GM21526 (cell line): ENCODE data around the gene DLL3.
"Not testable (repeated sequence)": the region's sequence is repeated elsewhere in the genome, so short reads cannot be mapped to it uniquely, and the experiment has no call there.

Experiments used
- ATAC-seq: cut with Tn5 transposase; IDR thresholded peaks from one replicate; pipeline ENCODE4 v1.9.1; 2021; ENCODE audit warnings: moderate library complexity; ENCODE audit not compliant: unreplicated experiment, low FRiP score

The DLL3 gene, protein sequence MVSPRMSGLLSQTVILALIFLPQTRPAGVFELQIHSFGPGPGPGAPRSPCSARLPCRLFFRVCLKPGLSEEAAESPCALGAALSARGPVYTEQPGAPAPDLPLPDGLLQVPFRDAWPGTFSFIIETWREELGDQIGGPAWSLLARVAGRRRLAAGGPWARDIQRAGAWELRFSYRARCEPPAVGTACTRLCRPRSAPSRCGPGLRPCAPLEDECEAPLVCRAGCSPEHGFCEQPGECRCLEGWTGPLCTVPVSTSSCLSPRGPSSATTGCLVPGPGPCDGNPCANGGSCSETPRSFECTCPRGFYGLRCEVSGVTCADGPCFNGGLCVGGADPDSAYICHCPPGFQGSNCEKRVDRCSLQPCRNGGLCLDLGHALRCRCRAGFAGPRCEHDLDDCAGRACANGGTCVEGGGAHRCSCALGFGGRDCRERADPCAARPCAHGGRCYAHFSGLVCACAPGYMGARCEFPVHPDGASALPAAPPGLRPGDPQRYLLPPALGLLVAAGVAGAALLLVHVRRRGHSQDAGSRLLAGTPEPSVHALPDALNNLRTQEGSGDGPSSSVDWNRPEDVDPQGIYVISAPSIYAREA

DNA sequence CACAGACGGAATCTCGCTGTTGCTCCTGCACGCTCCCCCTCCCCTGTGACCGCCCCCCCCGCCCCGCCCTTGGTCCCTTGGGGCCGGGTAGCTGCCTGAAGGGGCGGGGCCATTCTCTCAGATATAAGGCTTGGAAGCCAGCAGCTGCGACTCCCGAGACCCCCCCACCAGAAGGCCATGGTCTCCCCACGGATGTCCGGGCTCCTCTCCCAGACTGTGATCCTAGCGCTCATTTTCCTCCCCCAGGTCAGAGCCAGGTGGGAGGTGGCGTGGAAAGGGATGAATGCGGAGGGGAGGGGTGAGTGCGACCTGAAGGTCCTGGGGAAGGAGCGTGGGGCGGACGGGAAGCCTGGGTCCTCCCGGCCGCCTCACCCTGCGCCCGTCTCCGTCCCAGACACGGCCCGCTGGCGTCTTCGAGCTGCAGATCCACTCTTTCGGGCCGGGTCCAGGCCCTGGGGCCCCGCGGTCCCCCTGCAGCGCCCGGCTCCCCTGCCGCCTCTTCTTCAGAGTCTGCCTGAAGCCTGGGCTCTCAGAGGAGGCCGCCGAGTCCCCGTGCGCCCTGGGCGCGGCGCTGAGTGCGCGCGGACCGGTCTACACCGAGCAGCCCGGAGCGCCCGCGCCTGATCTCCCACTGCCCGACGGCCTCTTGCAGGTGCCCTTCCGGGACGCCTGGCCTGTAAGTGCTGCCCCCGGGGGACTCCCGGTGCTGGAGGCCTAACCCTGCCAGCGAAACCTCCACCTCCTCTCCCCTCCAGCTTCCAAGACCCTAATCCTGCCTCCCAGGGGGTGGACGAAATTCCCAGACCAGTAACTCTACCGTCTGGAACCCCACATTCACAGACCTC lies at the start of gene DLL3:
DLL3 (plus strand) TSS at position 150 of the 845 bp plus-strand sequence; CDS start at position 178, 28 bp downstream.
- ATAC-seq: no peak

DNA sequence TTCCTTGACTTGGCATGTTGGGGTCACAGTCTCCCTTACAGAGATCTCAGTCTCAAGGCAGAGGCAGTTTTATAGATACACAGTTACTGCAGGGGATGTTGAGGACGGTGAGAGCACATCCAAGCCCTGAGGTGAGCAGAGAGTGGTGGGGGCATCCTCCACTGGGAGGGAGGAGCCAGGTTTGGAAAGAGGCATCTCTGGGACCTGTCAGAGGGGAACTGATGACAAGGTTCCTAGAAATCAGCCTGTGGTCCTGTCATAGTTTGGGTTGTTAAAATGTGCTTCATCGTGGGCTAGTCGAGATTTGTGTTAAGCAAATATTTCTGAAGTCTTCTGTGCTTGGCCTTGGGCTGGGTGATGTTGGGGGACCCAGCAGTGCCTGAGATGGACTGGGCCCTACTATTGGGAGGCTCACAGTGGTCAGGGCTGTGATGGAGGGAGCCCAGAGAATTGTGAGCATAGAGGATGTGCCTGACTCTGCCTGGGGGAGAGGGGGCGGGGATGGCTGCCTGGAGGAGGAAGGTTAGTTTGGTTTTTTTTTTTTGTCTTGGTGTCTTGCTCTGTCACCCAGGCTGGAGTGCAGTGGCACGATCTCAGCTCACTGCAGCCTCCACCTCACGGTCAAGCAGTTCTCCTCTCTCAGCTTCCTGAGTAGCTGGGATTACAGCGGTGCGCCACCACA lies 49.5 kb upstream of the DLL3 start:
- no peak for ATAC-seq

DNA sequence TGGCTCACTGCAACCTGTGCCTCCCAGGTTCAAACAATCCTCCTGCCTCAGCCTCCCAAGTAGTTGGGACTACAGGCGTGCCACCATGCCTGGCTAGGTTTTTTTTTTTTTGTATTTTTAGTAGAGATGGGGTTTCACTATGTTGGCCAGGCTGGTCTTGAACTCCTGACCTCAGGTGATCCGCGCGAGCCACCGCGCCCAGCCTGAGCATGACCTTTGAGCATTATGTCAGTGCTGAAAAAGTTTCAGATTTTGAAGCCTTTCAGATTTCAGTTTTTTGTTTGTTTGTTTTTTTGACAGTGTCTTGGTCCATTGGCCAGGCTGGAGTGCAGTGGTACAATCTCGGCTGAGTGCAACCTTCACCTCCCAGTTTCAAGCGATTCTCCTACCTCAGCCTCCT lies 47.5 kb upstream of the DLL3 start:
- not testable (repeated sequence) for ATAC-seq

DNA sequence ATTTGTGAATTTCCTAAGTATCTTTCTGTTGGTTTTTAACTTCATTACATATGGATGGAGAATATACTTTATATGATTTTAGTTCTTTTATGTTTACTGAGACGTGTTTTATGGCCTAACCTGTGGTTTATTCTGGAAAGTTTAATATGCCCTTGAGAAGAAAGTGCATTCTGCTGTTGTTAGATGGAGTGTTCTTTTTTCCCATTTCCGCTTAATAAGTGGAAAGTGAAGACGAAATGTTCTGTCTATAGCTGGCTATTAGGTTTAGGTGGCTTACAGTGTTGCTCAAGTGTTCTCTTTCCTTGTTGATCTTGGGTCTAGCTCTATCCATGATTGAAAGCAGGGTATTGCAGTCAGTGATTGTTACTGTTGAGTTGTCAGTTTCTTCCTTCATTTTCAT lies 35.3 kb upstream of the DLL3 start:
- no peak for ATAC-seq

DNA sequence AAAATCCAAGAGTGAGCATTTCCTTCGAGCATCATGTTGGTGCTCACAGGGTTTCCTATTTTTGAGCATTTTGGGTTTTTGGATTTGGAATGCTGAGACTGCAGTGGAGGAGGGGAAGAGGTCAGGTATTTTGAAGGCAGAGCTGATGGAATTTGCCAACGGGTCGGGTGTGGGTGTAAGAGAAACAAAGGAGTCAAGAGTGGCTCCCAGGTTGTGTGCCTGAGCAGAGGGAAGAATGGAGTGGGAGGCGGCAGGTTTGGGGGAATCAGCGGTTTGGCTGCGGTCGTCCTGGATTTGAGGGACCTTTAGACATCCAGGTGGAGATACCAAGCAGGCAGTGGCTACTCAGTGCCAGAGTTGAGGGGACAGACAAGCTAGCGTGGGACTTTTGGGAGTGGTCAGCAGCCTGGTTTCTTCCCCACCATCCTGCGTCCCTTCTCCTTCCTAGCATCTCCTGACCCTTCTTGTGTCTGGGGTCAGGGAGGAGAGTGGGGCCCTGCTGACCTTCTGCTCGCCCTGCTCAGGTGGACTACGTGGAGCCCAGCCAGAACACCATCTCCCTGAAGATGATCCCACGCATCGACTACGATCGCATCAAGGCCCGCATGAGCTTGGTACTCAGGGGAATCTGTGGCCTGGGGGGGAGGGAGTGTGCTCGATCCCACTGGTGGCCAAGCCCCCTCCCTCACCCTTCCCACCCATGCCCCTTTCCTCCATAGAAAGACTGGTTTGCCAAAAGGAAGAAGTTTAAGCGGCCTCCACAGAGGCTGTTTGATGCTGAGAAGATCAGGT lies 32.6 kb upstream of the DLL3 start:
- no peak for ATAC-seq

DNA sequence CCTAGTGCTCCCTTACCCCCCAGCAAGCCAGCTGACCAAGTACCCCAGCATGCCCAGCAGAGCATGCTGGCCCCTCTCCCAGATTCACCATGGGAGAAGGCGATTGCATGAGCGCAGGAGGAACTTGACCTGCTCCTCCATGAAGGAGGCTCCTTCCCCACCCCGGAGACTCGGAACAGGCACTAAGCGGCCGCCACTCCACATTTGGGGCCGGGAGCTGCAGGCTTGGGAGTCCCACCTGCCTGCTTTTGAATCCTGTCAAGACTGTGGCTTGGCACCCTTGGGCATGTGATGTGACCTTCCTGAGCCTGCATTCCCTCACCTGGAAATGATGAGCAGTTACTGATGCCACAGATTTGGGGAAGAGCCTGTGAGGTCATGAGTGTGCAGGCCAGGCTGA lies 30.8 kb upstream of the DLL3 start:
- no peak for ATAC-seq

DNA sequence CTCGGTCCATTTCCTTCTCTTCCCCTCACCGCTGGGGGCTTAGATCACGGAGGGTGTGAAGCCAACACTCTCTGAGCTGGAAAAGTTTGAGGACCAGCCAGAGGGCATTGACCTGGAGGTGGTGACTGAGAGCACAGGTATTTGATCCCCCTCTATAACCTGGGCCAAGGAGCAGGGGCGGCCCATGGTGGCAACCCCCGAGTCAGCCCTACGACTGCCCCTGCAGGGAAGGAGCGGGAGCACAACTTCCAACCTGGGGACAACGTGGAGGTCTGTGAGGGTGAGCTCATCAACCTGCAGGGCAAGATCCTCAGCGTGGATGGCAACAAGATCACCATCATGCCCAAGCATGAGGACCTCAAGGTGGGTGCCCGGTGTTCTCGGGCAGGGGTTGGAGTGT lies 29.7 kb upstream of the DLL3 start:
- ATAC-seq: no peak

DNA sequence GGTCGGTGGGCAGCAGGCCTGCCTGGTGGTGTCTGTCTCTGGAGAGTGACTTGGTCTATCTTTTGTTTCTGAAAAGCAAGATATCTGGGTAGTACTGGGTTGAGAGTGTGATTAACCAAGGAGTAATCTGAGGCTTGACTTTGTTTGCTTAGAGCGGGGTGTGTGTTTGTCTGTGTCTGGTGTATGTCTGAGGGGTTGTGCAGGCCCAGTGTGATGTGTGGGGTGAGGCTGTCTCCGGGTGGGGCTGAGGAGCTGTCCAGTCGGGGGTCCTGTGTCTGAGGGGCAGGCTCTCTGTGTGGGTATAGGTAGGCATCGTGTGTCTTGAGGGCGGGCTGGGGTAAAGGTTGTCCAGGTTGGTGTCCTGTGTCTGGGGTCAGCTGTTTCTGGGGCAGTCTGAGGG lies 29.2 kb upstream of the DLL3 start:
- ATAC-seq: no peak

DNA sequence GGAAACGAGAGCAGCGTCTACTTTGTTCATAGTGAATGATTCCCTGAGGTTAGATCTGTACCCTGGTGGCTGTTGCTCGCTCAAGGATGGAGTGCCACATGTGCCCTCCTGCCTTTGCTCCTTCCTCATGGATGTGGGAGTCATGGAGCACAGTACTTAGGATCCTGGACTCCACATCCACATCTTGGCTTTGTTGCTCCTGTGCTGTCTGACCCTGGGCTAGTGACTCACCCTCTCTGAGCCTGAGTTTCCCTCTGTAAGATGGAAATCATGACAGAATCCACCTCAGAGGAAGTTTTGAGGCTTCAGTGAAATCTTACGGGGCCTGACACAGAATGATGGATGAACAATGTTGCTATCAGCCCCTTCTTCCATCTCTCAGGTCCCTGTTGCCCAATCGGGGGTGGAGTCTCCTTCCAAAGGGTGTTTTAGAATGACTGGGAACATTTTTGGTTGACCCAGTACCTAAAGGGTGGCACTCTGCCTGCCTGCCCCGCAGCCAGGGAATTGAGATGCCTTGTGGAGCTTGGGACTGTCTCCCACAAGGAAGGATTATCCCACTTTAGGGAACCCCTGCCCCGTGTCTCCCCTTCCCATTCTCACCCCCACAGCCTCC lies 27.9 kb upstream of the DLL3 start:
- no peak for ATAC-seq

DNA sequence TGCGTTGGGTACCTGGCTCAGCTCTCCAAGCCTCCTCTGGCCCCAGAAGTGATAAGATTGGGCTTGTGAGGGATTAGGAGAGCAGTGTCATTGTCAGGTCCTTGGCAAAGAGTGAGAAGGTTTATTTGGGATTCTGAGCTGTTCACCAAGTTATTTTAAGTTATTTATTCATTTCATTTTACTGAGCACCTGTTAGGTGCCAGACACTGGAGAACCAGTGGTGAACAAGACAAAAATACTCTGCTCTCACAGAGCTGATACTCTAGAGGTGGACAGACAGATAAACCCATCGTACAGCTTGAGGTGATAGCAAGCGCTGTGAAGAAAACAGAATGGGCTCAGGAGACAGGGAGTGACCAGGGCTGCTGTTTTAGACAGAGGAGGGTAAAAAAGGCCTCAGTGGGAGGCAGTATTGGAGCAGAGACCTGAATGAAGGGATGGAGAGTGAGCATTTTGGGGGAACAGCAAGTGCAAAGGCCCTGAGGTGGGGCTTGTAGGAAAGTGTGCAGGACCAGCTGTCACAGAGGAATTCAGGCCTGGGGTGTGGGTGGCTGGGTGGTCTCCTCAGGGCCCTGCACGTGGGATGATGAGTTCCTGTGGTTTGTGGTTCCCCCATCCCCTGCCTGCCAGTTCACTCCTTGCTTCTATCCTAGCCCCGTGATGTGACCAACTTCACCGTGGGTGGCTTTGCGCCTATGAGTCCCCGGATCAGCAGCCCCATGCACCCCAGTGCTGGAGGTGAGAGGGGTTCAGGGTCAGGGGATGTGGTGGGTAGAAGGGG lies 26.8 kb upstream of the DLL3 start:
- no peak for ATAC-seq

DNA sequence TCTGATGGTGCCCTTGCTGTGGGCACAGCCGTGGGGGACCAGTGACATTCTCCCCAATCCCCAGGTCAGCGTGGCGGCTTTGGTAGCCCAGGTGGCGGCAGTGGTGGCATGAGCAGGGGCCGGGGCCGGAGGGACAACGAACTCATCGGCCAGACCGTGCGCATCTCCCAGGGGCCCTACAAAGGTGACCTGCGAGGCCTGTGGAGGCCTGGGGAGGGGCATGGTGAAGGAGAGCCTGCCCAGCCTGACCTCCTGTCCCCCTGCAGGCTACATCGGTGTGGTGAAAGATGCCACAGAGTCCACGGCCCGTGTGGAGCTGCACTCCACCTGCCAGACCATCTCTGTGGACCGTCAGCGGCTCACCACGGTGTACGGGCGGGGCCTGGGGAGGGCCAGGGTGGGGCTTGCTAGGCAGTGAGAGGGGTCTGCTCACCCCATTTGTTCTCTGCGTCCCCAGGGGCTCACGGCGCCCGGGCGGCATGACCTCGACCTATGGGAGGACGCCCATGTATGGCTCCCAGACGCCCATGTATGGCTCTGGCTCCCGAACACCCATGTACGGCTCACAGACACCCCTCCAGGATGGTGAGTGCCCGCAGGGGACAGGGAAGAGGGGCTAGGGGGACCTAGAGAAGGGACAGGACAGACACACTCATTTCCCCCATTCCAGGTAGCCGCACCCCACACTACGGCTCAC lies 25.9 kb upstream of the DLL3 start:
- no peak for ATAC-seq

DNA sequence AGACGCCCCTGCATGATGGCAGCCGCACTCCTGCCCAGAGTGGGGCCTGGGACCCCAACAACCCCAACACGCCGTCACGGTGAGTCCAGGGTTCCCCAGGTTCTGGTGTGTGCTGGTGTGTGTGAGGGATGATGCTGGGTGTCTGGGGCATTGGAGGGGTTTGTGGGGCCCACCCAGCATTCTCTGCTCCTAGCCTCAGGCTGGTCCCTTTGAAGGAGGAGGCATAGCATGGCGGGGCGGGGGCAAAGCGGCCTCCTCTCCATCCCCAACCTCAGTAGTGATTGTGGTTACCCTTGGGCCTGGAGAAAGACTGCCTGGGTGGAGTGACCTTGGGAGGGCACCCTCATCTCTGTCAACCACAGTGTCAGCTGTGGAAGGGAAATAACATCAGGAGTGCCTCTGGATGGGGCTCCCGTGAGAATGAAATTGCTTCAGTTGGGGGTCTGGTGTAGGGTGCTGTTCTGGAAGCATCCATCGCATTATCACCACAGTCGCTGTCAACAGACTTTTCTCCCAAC lies 25.2 kb upstream of the DLL3 start:
- ATAC-seq: no peak

DNA sequence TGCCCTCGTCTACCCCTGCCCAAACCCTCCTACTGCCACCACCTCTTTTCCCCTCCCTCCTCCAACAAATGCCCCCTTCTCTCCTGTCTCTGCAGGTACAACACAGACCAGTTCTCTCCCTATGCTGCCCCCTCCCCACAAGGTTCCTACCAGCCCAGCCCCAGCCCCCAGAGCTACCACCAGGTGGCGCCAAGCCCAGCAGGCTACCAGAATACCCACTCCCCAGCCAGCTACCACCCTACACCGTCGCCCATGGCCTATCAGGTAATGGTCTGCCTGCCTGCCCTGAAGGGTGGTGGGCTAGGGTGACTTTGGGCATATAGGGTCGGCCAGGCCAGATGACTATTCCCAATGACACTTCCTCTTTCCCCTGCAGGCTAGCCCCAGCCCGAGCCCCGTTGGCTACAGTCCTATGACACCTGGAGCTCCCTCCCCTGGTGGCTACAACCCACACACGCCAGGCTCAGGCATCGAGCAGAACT lies 24.6 kb upstream of the DLL3 start:
- ATAC-seq: no peak

DNA sequence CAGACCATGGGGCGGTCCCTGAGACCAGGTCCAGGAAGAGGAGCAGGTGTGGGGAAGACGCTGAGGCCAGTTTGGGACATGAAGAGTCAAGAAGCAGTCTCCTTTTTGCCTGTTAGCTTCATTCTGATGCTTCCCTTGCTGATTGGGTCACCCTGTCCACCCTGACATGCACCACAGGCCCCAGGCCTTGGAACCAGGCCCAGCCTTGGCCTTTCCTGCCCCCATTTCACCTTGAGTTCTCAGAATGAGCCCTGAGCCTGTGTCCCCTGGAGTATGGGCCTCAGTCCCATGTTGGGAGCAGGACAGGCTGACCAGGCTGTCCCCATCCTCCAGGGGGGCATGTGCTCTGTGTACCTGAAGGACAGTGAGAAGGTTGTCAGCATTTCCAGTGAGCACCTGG lies 23.0 kb upstream of the DLL3 start:
- ATAC-seq: no peak

DNA sequence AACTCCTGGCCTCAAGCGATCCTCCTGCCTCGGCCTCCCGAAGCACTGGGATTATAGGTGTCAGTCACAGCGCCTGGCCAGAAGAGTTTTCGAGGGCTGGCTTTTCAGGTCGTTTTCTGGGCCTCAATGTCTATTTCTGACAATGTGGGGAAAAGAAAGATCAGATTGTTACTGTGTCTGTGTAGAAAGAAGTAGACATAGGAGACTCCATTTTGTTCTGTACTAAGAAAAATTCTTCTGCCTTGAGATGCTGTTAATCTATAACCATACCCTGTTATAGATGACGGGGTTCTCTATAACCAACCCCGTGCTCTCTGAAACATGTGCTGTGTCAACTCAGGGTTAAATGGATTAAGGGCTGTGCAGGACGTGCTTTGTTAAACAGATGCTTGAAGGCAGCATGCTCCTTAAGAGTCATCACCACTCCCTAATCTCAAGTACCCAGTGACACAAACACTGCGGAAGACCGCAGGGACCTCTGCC lies 19.4 kb upstream of the DLL3 start:
- ATAC-seq: not testable (repeated sequence)

DNA sequence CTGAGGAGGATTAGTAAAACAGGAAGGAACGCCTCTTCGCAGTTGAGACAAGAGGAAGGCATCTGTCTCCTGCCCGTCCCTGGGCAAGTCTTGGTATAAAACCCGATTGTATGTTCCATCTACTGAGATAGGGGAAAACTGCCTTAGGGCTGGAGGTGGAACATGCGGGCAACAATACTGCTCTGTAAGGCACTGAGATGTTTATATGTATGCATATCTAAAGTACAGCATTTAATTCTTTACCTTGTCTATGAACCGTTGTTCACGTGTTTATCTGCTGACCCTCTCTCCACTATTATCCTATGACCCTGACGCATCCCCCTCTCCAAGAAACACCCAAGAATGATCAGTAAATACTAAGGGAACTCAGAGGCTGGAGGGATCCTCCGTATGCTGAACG lies 18.8 kb upstream of the DLL3 start:
- ATAC-seq: no peak

DNA sequence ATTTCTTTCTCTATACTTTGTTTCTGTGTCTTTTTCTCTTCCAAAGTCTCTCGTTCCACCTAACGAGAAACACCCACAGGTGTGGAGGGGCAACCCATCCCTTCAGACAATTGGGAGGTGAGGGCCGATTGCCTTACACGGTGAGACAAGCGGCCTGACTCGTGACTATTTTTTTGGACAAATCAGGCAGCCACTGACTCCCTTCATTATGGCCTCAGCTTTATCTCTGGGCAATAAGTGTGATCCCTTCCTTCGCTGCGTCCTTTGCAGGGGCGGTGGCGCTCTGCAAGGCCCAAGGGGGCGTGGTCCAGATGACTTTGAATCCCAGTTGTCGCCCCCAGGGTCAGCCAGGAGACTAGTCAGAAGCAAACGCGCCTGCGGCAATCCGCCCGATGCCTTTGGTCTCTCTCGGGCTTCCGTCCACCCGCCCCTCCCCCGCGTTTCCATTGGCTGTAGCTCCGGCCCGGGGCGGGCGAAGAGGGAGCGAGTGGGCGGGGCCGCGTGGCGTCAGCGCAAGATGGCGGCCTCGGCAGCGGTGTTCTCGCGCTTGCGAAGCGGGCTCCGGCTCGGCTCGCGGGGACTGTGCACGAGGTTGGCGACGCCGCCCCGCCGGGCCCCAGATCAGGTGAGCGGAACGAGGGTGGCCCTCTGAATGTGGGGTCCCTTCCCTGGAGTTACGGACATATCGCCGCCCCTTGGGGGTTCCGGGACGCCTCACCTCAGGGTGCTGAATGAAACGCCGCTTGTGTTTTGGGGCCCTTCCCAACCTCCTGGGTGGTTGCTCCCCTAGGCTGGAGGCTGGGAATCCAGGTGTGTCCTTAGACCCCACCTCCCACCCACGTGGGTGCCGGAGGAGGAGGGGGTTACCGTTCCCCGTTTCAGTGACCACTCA lies 18.2 kb upstream of the DLL3 start, which contains the start of gene TIMM50:
TIMM50 (plus strand) TSS at position 502 of the 892 bp plus-strand sequence; CDS start at position 518, 16 bp downstream.
- peak; percentile 74 for ATAC-seq
